Measurements from ENCODE around the gene RBMS1. TPM values are rescaled to one million over a fixed set of nuclear protein-coding genes. Genes with fewer than 3 reads are reported as not detected.

RBMS1 gene
- total and polyA plus RNA-seq, 3 donors from 2014 or later: 26.8 to 34.7 (median 30.0) TPM

- no peak for DNase-seq
- Histone ChIP-seq H3K4me1 (peaks cover 8% of the 10 kb centered on the region), H3K4me3 (no peak overlapping the region), H3K9me3 (no peaks in the 10 kb centered on the region), H3K27ac (no peak overlapping the region), H3K36me3 (ENCODE audit: low read depth, missing control alignments) (no peaks in the 10 kb centered on the region), H3K27me3 (no peaks in the 10 kb centered on the region)
- TF ChIP-seq POLR2A (IDR thresholded peaks at IDR 0.05) (no peak), CTCF (IDR thresholded peaks at IDR 0.05) (no peak)
- intact Hi-C loops (cut with DNase I; ENCODE audit: low total_unique reads): no loop called here
- WGBS, 2 donors: 78 to 87% methylated on average over 6 of the region's 6 CpGs
These were observed 26.5 kb downstream of the RBMS1 start for GRCh38 chr2:160467086-160467485.

- no peaks in the 10 kb centered on the region for H3K36me3 ChIP-seq (ENCODE audit: low read depth, missing control alignments)
- peaks cover 8% of the 10 kb centered on the region for H3K4me1 ChIP-seq
- 83 to 96% methylated on average over 3 of the region's 3 CpGs for WGBS, 2 donors
- no peak for DNase-seq
- intact Hi-C loops (cut with DNase I; ENCODE audit: low total_unique reads): no loop called here
- TF ChIP-seq POLR2A (IDR thresholded peaks at IDR 0.05) (no peak), CTCF (IDR thresholded peaks at IDR 0.05) (no peak)
- H3K4me3 ChIP-seq: no peak overlapping the region
- H3K27me3 ChIP-seq: no peaks in the 10 kb centered on the region
- H3K9me3 ChIP-seq: no peaks in the 10 kb centered on the region
- H3K27ac ChIP-seq: no peak overlapping the region
These were observed 28.2 kb downstream of the RBMS1 start for GRCh38 chr2:160465406-160465805.

- Histone ChIP-seq H3K27me3 (no peaks in the 10 kb centered on the region), H3K4me1 (peaks cover 8% of the 10 kb centered on the region)
- WGBS, 2 donors: 90 to 93% methylated on average over 2 of the region's 2 CpGs
These were observed 28.6 kb downstream of the RBMS1 start for GRCh38 chr2:160465002-160465401.

GRCh38 chr2:160464017-160464416 is 29.6 kb downstream of the RBMS1 start:
- intact Hi-C loops (cut with DNase I; ENCODE audit: low total_unique reads): no loop called here
- no peaks in the 10 kb centered on the region for H3K36me3 ChIP-seq (ENCODE audit: low read depth, missing control alignments)
- no peak overlapping the region for H3K27ac ChIP-seq
- TF ChIP-seq POLR2A (IDR thresholded peaks at IDR 0.05) (no peak), CTCF (IDR thresholded peaks at IDR 0.05) (no peak)
- no peak overlapping the region for H3K4me3 ChIP-seq
- 84 to 97% methylated on average over 2 of the region's 2 CpGs for WGBS, 2 donors
- peaks cover 2% of the 10 kb centered on the region for H3K4me1 ChIP-seq
- H3K27me3 ChIP-seq: no peaks in the 10 kb centered on the region
- DNase-seq: no peak
- H3K9me3 ChIP-seq: no peaks in the 10 kb centered on the region

More at GRCh38 chr2:160465002-160465401, 28.6 kb downstream of the RBMS1 start:
- Histone ChIP-seq H3K9me3 (no peaks in the 10 kb centered on the region), H3K4me3 (no peak overlapping the region), H3K27ac (no peak overlapping the region), H3K36me3 (ENCODE audit: low read depth, missing control alignments) (no peaks in the 10 kb centered on the region)
- TF ChIP-seq POLR2A (IDR thresholded peaks at IDR 0.05): no peak
- TF ChIP-seq CTCF (IDR thresholded peaks at IDR 0.05): no peak
- no peak for DNase-seq
- intact Hi-C loops (cut with DNase I; ENCODE audit: low total_unique reads): no loop called here

GRCh38 chr2:160463245-160463644 is 30.4 kb downstream of the RBMS1 start:
- no peak overlapping the region for H3K27ac ChIP-seq

More at GRCh38 chr2:160463245-160463644, 30.4 kb downstream of the RBMS1 start:
- H3K4me3 ChIP-seq: no peak overlapping the region
- H3K4me1 ChIP-seq: no peaks in the 10 kb centered on the region
- WGBS, 2 donors: 90 to 93% methylated on average over 9 of the region's 9 CpGs
- no peaks in the 10 kb centered on the region for H3K9me3 ChIP-seq
- no peak for TF ChIP-seq POLR2A (IDR thresholded peaks at IDR 0.05)
- no peak for TF ChIP-seq CTCF (IDR thresholded peaks at IDR 0.05)
- no peak for DNase-seq
- H3K36me3 ChIP-seq (ENCODE audit: low read depth, missing control alignments): no peaks in the 10 kb centered on the region
- intact Hi-C loops (cut with DNase I; ENCODE audit: low total_unique reads): no loop called here
- no peaks in the 10 kb centered on the region for H3K27me3 ChIP-seq
